ENCODE data around the gene P4HTM.

- no peak for TF ChIP-seq CTCF (conservative IDR thresholded peaks at IDR 0.05; ENCODE audit: low read length)
- no peak for TF ChIP-seq EZH2phosphoT487 (IDR thresholded peaks at IDR 0.05; ENCODE audit: borderline replicate concordance)
Measured at GRCh38 chr3:49018707-49019006, 28.6 kb downstream of the P4HTM start.
